ENCODE results near the gene SCEL. TPM values are rescaled to one million over a fixed set of nuclear protein-coding genes. Genes with fewer than 3 reads are reported as not detected.

Gene SCEL
- total and polyA plus RNA-seq, 2 experiments from 2014 or later: not detected

- Histone ChIP-seq H3K27me3 (ENCODE audit: insufficient read depth) (no peaks in the 10 kb centered on the region), H3K36me3 (ENCODE audit: insufficient read depth) (no peaks in the 10 kb centered on the region), H3K27ac (ENCODE audit: low read depth) (no peak overlapping the region), H3K4me1 (ENCODE audit: insufficient read depth) (no peaks in the 10 kb centered on the region), H3K4me3 (no peak overlapping the region), H2AFZ (no peak overlapping the region), H3K4me2 (no peak overlapping the region), H3F3A (replicated peaks; ENCODE audit: low read depth) (no peaks in the 10 kb centered on the region), H4K20me1 (replicated peaks; ENCODE audit: insufficient read depth) (no peaks in the 10 kb centered on the region), H3K9me2 (ENCODE audit: insufficient read depth) (no peaks in the 10 kb centered on the region), H3K79me2 (replicated peaks; ENCODE audit: insufficient read depth) (no peaks in the 10 kb centered on the region)
- H3K9me3 Mint-ChIP-seq: no peaks in the 10 kb centered on the region; the same call in 2 of the 3 replicates
- ATAC-seq (no peak), DNase-seq (ENCODE audit: low spot score) (no peak)
- H3K36me3 Mint-ChIP-seq (ENCODE audit: low read depth): no peaks in the 10 kb centered on the region
- H3K4me1 Mint-ChIP-seq: peaks cover 3% of the 10 kb centered on the region; the same call in 2 of the 3 replicates
- TF ChIP-seq ZNF331 (CRISPR knock-in tag; IDR thresholded peaks at IDR 0.05; ENCODE audit: low read depth): no peak
- TF ChIP-seq JUNB (IDR thresholded peaks at IDR 0.05; ENCODE audit: unreplicated experiment): no peak
- TF ChIP-seq CREB1 (CRISPR knock-in tag; IDR thresholded peaks at IDR 0.05; ENCODE audit: low read depth): no peak
- TF ChIP-seq, protein P1, sequence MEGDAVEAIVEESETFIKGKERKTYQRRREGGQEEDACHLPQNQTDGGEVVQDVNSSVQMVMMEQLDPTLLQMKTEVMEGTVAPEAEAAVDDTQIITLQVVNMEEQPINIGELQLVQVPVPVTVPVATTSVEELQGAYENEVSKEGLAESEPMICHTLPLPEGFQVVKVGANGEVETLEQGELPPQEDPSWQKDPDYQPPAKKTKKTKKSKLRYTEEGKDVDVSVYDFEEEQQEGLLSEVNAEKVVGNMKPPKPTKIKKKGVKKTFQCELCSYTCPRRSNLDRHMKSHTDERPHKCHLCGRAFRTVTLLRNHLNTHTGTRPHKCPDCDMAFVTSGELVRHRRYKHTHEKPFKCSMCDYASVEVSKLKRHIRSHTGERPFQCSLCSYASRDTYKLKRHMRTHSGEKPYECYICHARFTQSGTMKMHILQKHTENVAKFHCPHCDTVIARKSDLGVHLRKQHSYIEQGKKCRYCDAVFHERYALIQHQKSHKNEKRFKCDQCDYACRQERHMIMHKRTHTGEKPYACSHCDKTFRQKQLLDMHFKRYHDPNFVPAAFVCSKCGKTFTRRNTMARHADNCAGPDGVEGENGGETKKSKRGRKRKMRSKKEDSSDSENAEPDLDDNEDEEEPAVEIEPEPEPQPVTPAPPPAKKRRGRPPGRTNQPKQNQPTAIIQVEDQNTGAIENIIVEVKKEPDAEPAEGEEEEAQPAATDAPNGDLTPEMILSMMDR (conservative IDR thresholded peaks at IDR 0.05; ENCODE audit: low read depth in 2 of 2): no peak
- TF ChIP-seq, protein P2, sequence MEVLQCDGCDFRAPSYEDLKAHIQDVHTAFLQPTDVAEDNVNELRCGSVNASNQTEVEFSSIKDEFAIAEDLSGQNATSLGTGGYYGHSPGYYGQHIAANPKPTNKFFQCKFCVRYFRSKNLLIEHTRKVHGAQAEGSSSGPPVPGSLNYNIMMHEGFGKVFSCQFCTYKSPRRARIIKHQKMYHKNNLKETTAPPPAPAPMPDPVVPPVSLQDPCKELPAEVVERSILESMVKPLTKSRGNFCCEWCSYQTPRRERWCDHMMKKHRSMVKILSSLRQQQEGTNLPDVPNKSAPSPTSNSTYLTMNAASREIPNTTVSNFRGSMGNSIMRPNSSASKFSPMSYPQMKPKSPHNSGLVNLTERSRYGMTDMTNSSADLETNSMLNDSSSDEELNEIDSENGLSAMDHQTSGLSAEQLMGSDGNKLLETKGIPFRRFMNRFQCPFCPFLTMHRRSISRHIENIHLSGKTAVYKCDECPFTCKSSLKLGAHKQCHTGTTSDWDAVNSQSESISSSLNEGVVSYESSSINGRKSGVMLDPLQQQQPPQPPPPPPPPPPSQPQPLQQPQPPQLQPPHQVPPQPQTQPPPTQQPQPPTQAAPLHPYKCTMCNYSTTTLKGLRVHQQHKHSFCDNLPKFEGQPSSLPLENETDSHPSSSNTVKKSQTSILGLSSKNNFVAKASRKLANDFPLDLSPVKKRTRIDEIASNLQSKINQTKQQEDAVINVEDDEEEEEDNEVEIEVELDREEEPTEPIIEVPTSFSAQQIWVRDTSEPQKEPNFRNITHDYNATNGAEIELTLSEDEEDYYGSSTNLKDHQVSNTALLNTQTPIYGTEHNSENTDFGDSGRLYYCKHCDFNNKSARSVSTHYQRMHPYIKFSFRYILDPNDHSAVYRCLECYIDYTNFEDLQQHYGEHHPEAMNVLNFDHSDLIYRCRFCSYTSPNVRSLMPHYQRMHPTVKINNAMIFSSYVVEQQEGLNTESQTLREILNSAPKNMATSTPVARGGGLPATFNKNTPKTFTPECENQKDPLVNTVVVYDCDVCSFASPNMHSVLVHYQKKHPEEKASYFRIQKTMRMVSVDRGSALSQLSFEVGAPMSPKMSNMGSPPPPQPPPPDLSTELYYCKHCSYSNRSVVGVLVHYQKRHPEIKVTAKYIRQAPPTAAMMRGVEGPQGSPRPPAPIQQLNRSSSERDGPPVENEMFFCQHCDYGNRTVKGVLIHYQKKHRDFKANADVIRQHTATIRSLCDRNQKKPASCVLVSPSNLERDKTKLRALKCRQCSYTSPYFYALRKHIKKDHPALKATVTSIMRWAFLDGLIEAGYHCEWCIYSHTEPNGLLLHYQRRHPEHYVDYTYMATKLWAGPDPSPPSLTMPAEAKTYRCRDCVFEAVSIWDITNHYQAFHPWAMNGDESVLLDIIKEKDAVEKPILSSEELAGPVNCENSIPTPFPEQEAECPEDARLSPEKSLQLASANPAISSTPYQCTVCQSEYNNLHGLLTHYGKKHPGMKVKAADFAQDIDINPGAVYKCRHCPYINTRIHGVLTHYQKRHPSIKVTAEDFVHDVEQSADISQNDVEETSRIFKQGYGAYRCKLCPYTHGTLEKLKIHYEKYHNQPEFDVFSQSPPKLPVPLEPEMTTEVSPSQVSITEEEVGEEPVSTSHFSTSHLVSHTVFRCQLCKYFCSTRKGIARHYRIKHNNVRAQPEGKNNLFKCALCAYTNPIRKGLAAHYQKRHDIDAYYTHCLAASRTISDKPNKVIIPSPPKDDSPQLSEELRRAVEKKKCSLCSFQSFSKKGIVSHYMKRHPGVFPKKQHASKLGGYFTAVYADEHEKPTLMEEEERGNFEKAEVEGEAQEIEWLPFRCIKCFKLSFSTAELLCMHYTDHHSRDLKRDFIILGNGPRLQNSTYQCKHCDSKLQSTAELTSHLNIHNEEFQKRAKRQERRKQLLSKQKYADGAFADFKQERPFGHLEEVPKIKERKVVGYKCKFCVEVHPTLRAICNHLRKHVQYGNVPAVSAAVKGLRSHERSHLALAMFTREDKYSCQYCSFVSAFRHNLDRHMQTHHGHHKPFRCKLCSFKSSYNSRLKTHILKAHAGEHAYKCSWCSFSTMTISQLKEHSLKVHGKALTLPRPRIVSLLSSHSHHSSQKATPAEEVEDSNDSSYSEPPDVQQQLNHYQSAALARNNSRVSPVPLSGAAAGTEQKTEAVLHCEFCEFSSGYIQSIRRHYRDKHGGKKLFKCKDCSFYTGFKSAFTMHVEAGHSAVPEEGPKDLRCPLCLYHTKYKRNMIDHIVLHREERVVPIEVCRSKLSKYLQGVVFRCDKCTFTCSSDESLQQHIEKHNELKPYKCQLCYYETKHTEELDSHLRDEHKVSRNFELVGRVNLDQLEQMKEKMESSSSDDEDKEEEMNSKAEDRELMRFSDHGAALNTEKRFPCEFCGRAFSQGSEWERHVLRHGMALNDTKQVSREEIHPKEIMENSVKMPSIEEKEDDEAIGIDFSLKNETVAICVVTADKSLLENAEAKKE (CRISPR knock-in tag; IDR thresholded peaks at IDR 0.05): no peak
- TF ChIP-seq, protein P3, sequence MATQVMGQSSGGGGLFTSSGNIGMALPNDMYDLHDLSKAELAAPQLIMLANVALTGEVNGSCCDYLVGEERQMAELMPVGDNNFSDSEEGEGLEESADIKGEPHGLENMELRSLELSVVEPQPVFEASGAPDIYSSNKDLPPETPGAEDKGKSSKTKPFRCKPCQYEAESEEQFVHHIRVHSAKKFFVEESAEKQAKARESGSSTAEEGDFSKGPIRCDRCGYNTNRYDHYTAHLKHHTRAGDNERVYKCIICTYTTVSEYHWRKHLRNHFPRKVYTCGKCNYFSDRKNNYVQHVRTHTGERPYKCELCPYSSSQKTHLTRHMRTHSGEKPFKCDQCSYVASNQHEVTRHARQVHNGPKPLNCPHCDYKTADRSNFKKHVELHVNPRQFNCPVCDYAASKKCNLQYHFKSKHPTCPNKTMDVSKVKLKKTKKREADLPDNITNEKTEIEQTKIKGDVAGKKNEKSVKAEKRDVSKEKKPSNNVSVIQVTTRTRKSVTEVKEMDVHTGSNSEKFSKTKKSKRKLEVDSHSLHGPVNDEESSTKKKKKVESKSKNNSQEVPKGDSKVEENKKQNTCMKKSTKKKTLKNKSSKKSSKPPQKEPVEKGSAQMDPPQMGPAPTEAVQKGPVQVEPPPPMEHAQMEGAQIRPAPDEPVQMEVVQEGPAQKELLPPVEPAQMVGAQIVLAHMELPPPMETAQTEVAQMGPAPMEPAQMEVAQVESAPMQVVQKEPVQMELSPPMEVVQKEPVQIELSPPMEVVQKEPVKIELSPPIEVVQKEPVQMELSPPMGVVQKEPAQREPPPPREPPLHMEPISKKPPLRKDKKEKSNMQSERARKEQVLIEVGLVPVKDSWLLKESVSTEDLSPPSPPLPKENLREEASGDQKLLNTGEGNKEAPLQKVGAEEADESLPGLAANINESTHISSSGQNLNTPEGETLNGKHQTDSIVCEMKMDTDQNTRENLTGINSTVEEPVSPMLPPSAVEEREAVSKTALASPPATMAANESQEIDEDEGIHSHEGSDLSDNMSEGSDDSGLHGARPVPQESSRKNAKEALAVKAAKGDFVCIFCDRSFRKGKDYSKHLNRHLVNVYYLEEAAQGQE (IDR thresholded peaks at IDR 0.05; ENCODE audit: unreplicated experiment): no peak
- TF ChIP-seq, protein P4, sequence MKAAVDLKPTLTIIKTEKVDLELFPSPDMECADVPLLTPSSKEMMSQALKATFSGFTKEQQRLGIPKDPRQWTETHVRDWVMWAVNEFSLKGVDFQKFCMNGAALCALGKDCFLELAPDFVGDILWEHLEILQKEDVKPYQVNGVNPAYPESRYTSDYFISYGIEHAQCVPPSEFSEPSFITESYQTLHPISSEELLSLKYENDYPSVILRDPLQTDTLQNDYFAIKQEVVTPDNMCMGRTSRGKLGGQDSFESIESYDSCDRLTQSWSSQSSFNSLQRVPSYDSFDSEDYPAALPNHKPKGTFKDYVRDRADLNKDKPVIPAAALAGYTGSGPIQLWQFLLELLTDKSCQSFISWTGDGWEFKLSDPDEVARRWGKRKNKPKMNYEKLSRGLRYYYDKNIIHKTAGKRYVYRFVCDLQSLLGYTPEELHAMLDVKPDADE (IDR thresholded peaks at IDR 0.05): no peak
- TF ChIP-seq STAT1 (IDR thresholded peaks at IDR 0.05; ENCODE audit: unreplicated experiment): no peak
- TF ChIP-seq POLR2AphosphoS5 (IDR thresholded peaks at IDR 0.05; ENCODE audit: low read depth): no peak
- TF ChIP-seq EZH2 (IDR thresholded peaks at IDR 0.05; ENCODE audit: low read depth, unreplicated experiment): no peak
- TF ChIP-seq NANOG (IDR thresholded peaks at IDR 0.05; ENCODE audit: borderline replicate concordance): no peak
- no peak for TF ChIP-seq ZNF114 (CRISPR knock-in tag; IDR thresholded peaks at IDR 0.05)
- no peak for TF ChIP-seq EZH2phosphoT487 (IDR thresholded peaks at IDR 0.05; ENCODE audit: unreplicated experiment)
- H3K27ac Mint-ChIP-seq: no peak overlapping the region
- no peak overlapping the region for H3K4me3 Mint-ChIP-seq
- H3K27me3 Mint-ChIP-seq (ENCODE audit: insufficient read depth, low read depth, poor library complexity): peaks cover 4% of the 10 kb centered on the region
Measured at GRCh38 chr13:77595166-77595810, 59.8 kb downstream of the SCEL start.
